Left lung (tissue), 10 donors: ENCODE data around the gene LACTBL1. TPM values are rescaled to one million over a fixed set of nuclear protein-coding genes. Genes with fewer than 3 reads are reported as not detected.

Experiments
- ATAC-seq: fragments of 200-7000 bp; cut with Tn5 transposase; one replicate; pipeline ENCODE4 v1.9.1; 2020; ENCODE audit warnings: moderate library complexity
- DNase-seq, 4 donors: peaks; one replicate each; pipeline ENCODE4 v3.0.0-alpha.2; 2013 to 2020
- H3K27ac ChIP-seq, 2 donors: fragments of 200-600 bp; sonication (generic) in 1 of 2; one replicate each; pipeline versions ENCODE4 v1.5.0 to v1.8.0; 2020 to 2021
- H3K27me3 ChIP-seq, 2 donors: fragments of 200-600 bp; sonication (generic) in 1 of 2; one replicate each; pipeline versions ENCODE4 v1.5.0 to v1.8.0; 2020 to 2021
- H3K36me3 ChIP-seq, 2 donors: fragments of 200-600 bp; sonication (generic) in 1 of 2; one replicate each; pipeline versions ENCODE4 v1.5.0 to v1.8.0; 2020 to 2021
- H3K4me1 ChIP-seq, 2 donors: fragments of 200-600 bp; one replicate each; pipeline ENCODE4 v1.8.0; 2021
- H3K4me3 ChIP-seq, 2 donors: fragments of 200-600 bp; sonication (generic) in 1 of 2; one replicate each; pipeline versions ENCODE4 v1.5.0 to v1.8.0; 2020 to 2021; ENCODE audit warnings: mild to moderate bottlenecking in 1 of 2
- H3K9me3 ChIP-seq, 2 donors: fragments of 200-600 bp; sonication (generic) in 1 of 2; one replicate each; pipeline versions ENCODE4 v1.5.0 to v1.8.0; 2020 to 2021
- CTCF ChIP-seq, 2 donors: fragments of 200-600 bp; sonication (generic) in 1 of 2; IDR thresholded peaks; one replicate each; pipeline versions ENCODE4 v1.5.0 to v1.8.0; 2021; ENCODE audit warnings: antibody characterized with exemption in 2 of 2
- intact Hi-C, 2 donors: fragments of 100-400 bp; cut with DNase I; formaldehyde crosslinking; loops; one replicate each; pipeline versions ENCODE4 v1.11.2 to v1.14.2; 2022
- polyA plus RNA-seq, 6 donors: library from polyadenylated mRNA; unstranded; fragments of 120-200 nt; gene quantifications; one replicate each; pipeline ENCODE4 v1.2.1, GENCODE V29; 2013; ENCODE audit not compliant: insufficient read length in 6 of 6
- total RNA-seq, 2 donors: library from RNA; stranded (reverse); fragmentation: NEBNext Ultra II Directional; extraction: Animal tissue kit (Norgen Biotek cat#: 25700); gene quantifications; one replicate each; pipeline ENCODE4 v1.2.1, GENCODE V29; 2021
- donor health status: DM: no; HTN: yes; CAD: no.
- donor health status: DM: no; HTN: no; CAD: no.

The LACTBL1 gene
- total and polyA plus RNA-seq, 8 donors: not detected

- no peak overlapping the region for H3K27ac ChIP-seq
- no peak for TF ChIP-seq CTCF (IDR thresholded peaks at IDR 0.05)
- no peak overlapping the region for H3K4me3 ChIP-seq
- H3K9me3 ChIP-seq: no peaks in the 10 kb centered on the region
- no peaks in the 10 kb centered on the region for H3K4me1 ChIP-seq
- intact Hi-C loops: loop anchor here in 1 of 2 donors (10.0 kb wide), 2 partner anchors 209 to 299 kb away; no protein-coding TSS in a partner anchor
- ATAC-seq (no peak), DNase-seq (no peak)
- peaks cover under 1 to 58% of the 10 kb centered on the region in 2 donors for H3K27me3 ChIP-seq
- no peaks in the 10 kb centered on the region for H3K36me3 ChIP-seq
Observed at GRCh38 chr1:22975694-22976093, 3.0 kb upstream of the LACTBL1 start.

- Histone ChIP-seq H3K9me3 (no peaks in the 10 kb centered on the region), H3K36me3 (no peaks in the 10 kb centered on the region), H3K27me3 (peaks cover 8 to 89% of the 10 kb centered on the region in 2 donors), H3K27ac (no peak overlapping the region), H3K4me3 (no peak overlapping the region), H3K4me1 (no peaks in the 10 kb centered on the region)
- no peak for DNase-seq
- no peak for TF ChIP-seq CTCF (IDR thresholded peaks at IDR 0.05)
- intact Hi-C loops: loop anchor here in 1 of 2 donors (10.0 kb wide), 2 partner anchors 213 to 303 kb away; no protein-coding TSS in a partner anchor
- no peak for ATAC-seq
Observed at GRCh38 chr1:22971611-22972405, 858 bp downstream of the LACTBL1 start.

GRCh38 chr1:22971161-22971560 is 1.5 kb downstream of the LACTBL1 start:
- Histone ChIP-seq H3K4me3 (no peak overlapping the region), H3K36me3 (no peaks in the 10 kb centered on the region), H3K27me3 (peaks cover 8 to 86% of the 10 kb centered on the region in 2 donors), H3K27ac (no peak overlapping the region), H3K9me3 (peaks cover 0 to 4% of the 10 kb centered on the region in 2 donors), H3K4me1 (no peaks in the 10 kb centered on the region)
- TF ChIP-seq CTCF (IDR thresholded peaks at IDR 0.05): no peak
- no peak for ATAC-seq
- no peak for DNase-seq
- intact Hi-C loops: loop anchor here in 1 of 2 donors (10.0 kb wide), 2 partner anchors 214 to 304 kb away; no protein-coding TSS in a partner anchor

GRCh38 chr1:22970096-22970495 is 2.6 kb downstream of the LACTBL1 start:
- no peak for TF ChIP-seq CTCF (IDR thresholded peaks at IDR 0.05)
- intact Hi-C loops: loop anchor here in 1 of 2 donors (10.0 kb wide), 2 partner anchors 215 to 305 kb away; no protein-coding TSS in a partner anchor
- no peak overlapping the region for H3K27ac ChIP-seq
- no peak for ATAC-seq
- peaks cover 0 to 6% of the 10 kb centered on the region in 2 donors for H3K9me3 ChIP-seq
- no peaks in the 10 kb centered on the region for H3K36me3 ChIP-seq
- peaks cover 8 to 76% of the 10 kb centered on the region in 2 donors for H3K27me3 ChIP-seq
- H3K4me3 ChIP-seq: no peak overlapping the region
- H3K4me1 ChIP-seq: no peaks in the 10 kb centered on the region
- DNase-seq: no peak

GRCh38 chr1:22969304-22969709 is 3.4 kb downstream of the LACTBL1 start:
- TF ChIP-seq CTCF (IDR thresholded peaks at IDR 0.05): no peak
- H3K4me3 ChIP-seq: no peak overlapping the region
- H3K4me1 ChIP-seq: no peaks in the 10 kb centered on the region
- ATAC-seq (peak; percentile 14), DNase-seq (peak in 2 of 4 donors; percentile 42 to 77)
- H3K27me3 ChIP-seq: peaks cover 8 to 75% of the 10 kb centered on the region in 2 donors
- H3K27ac ChIP-seq: no peak overlapping the region
- intact Hi-C loops: no loop called here
- no peaks in the 10 kb centered on the region for H3K36me3 ChIP-seq
- H3K9me3 ChIP-seq: peaks cover 0 to 6% of the 10 kb centered on the region in 2 donors
